DND-41 (cell line): ENCODE measurements around the gene OR4K5.

ENCODE experiments used
- ATAC-seq: fragments of 200-7000 bp; cut with Tn5 transposase; 3 replicates; pipeline ENCODE4 v1.9.1; 2021; ENCODE audit warnings: low read depth; ENCODE audit not compliant: insufficient read depth
- DNase-seq: peaks from one replicate; pipeline ENCODE4 v3.0.0-alpha.2; 2020
- H2AFZ ChIP-seq: 2 replicates; pipeline ENCODE4 v1.6.0; 2012; ENCODE audit warnings: low read depth, low read length
- H3K27ac ChIP-seq: 2 replicates; pipeline ENCODE4 v1.5.1; 2012; ENCODE audit warnings: low read length, inconsistent platforms
- H3K27me3 ChIP-seq: fragments of 200-600 bp; sonication (generic); 2 replicates; pipeline ENCODE4 v1.6.0; 2012; ENCODE audit warnings: low read length, mild to moderate bottlenecking, inconsistent platforms; ENCODE audit not compliant: insufficient read depth, poor library complexity
- H3K36me3 ChIP-seq: 2 replicates; pipeline ENCODE4 v1.5.1; 2012; ENCODE audit warnings: low read length, inconsistent platforms; ENCODE audit not compliant: insufficient read depth
- H3K4me1 ChIP-seq: 2 replicates; pipeline ENCODE4 v1.5.1; 2012; ENCODE audit warnings: mild to moderate bottlenecking, low read length; ENCODE audit not compliant: insufficient read depth
- H3K4me2 ChIP-seq: 2 replicates; pipeline ENCODE4 v1.6.0; 2012; ENCODE audit warnings: mild to moderate bottlenecking, moderate library complexity, low read length, inconsistent platforms; ENCODE audit not compliant: insufficient read depth
- H3K4me3 ChIP-seq, 2 experiments: fragments of 200-600 bp in 1 of 2; shearing (Covaris generic) in 1 of 2; 2 replicates each; pipeline ENCODE4 v1.5.1; 2012 to 2016; ENCODE audit warnings: inconsistent platforms in 2 of 2, low read length in 2 of 2, mild to moderate bottlenecking in 2 of 2, low read depth in 1 of 2, moderate library complexity in 1 of 2
- H3K79me2 ChIP-seq: 2 replicates; pipeline ENCODE4 v1.6.0; 2012; ENCODE audit warnings: low read length, inconsistent platforms; ENCODE audit not compliant: insufficient read depth
- H3K9ac ChIP-seq: 2 replicates; pipeline ENCODE4 v1.6.0; 2012; ENCODE audit warnings: low read depth, mild to moderate bottlenecking, inconsistent platforms, low read length, moderate library complexity
- H3K9me3 ChIP-seq: 2 replicates; pipeline ENCODE4 v1.5.1; 2012; ENCODE audit warnings: low read length, moderate library complexity, mild to moderate bottlenecking, inconsistent platforms; ENCODE audit not compliant: insufficient read depth, severe bottlenecking
- H4K20me1 ChIP-seq: 2 replicates; pipeline ENCODE4 v1.6.0; 2012; ENCODE audit warnings: low read length; ENCODE audit not compliant: insufficient read depth
- CTCF ChIP-seq: IDR thresholded peaks from 2 replicates; pipeline ENCODE4 v1.5.1; 2012; ENCODE audit warnings: borderline replicate concordance, low read length, moderate library complexity, mild to moderate bottlenecking; ENCODE audit not compliant: poor library complexity, severe bottlenecking; ENCODE audit errors: extremely low read depth
- EZH2 ChIP-seq: IDR thresholded peaks from 3 replicates; pipeline ENCODE4 v1.6.1; 2012; ENCODE audit warnings: borderline replicate concordance, low read depth, mild to moderate bottlenecking, moderate library complexity, low read length, inconsistent platforms; ENCODE audit not compliant: severe bottlenecking

OR4K5 gene

GRCh38 chr14:19920021-19920657 lies at the start of gene OR4K5:
TSS of gene OR4K5 (plus strand) at chr14:19920607. CDS start at chr14:19920607, 0 bp downstream.
- H3K27ac ChIP-seq: no peak within 1 kb of the TSS
- no peaks in the 10 kb centered on the region for H3K9me3 ChIP-seq
- H3K79me2 ChIP-seq: no peaks in the 10 kb centered on the region
- no peaks in the 10 kb centered on the region for H3K36me3 ChIP-seq
- H3K27me3 ChIP-seq: no peaks in the 10 kb centered on the region
- no peak for TF ChIP-seq CTCF
- no peak for TF ChIP-seq EZH2
- DNase-seq: no peak
- H4K20me1 ChIP-seq: no peaks in the 10 kb centered on the region
- H2AFZ ChIP-seq: no peak within 1 kb of the TSS
- no peak within 1 kb of the TSS for H3K4me3 ChIP-seq
- ATAC-seq: no peak
- H3K9ac ChIP-seq: no peak within 1 kb of the TSS
- no peaks in the 10 kb centered on the region for H3K4me1 ChIP-seq
- H3K4me2 ChIP-seq: no peak within 1 kb of the TSS

GRCh38 chr14:19873178-19873577 lies 47.2 kb upstream of the OR4K5 start:
- H3K4me1 ChIP-seq: no peaks in the 10 kb centered on the region
- no peak overlapping the region for H2AFZ ChIP-seq
- no peaks in the 10 kb centered on the region for H3K9me3 ChIP-seq
- H3K79me2 ChIP-seq: no peaks in the 10 kb centered on the region
- no peak overlapping the region for H3K4me2 ChIP-seq
- H3K27me3 ChIP-seq: no peaks in the 10 kb centered on the region
- H3K4me3 ChIP-seq: no peak overlapping the region
- no peak overlapping the region for H3K27ac ChIP-seq
- no peak for DNase-seq
- H4K20me1 ChIP-seq: no peaks in the 10 kb centered on the region
- H3K9ac ChIP-seq: no peak overlapping the region
- no peak for TF ChIP-seq CTCF
- TF ChIP-seq EZH2: no peak
- no peak for ATAC-seq
- no peaks in the 10 kb centered on the region for H3K36me3 ChIP-seq

GRCh38 chr14:19874842-19875241 lies 45.6 kb upstream of the OR4K5 start, which contains the start of gene OR4K2:
TSS of gene OR4K2 (plus strand) at chr14:19875142. CDS start at chr14:19876268, 1,126 bp downstream.
- H3K9ac ChIP-seq: no peak within 1 kb of the TSS
- H3K4me2 ChIP-seq: no peak within 1 kb of the TSS
- no peaks in the 10 kb centered on the region for H4K20me1 ChIP-seq
- no peaks in the 10 kb centered on the region for H3K4me1 ChIP-seq
- no peaks in the 10 kb centered on the region for H3K36me3 ChIP-seq
- H3K27me3 ChIP-seq: no peaks in the 10 kb centered on the region
- no peak within 1 kb of the TSS for H2AFZ ChIP-seq
- no peak for ATAC-seq
- TF ChIP-seq EZH2 (no peak), CTCF (no peak)
- H3K9me3 ChIP-seq: no peaks in the 10 kb centered on the region
- H3K4me3 ChIP-seq: no peak within 1 kb of the TSS
- DNase-seq: no peak
- no peaks in the 10 kb centered on the region for H3K79me2 ChIP-seq
- no peak within 1 kb of the TSS for H3K27ac ChIP-seq
